Stimulated activated CD8-positive, alpha-beta memory T cell treated with anti-CD3 and anti-CD28 coated beads, Interleukin-2, amount 100 ng/mL, for 1 hour (primary cell): ENCODE data around the gene AOPEP.
"Not testable (repeated sequence)": the region's sequence is repeated elsewhere in the genome, so short reads cannot be mapped to it uniquely, and the experiment has no call there.

Experiments used
- DNase-seq, 2 donors: peaks; one replicate each; pipeline ENCODE4 v3.0.0-alpha.2; 2020; ENCODE audit warnings: low read depth in 2 of 2

The AOPEP gene

GRCh38 chr9:94868464-94868863 lies 142.0 kb downstream of the AOPEP start:
- no peak for DNase-seq

DNA sequence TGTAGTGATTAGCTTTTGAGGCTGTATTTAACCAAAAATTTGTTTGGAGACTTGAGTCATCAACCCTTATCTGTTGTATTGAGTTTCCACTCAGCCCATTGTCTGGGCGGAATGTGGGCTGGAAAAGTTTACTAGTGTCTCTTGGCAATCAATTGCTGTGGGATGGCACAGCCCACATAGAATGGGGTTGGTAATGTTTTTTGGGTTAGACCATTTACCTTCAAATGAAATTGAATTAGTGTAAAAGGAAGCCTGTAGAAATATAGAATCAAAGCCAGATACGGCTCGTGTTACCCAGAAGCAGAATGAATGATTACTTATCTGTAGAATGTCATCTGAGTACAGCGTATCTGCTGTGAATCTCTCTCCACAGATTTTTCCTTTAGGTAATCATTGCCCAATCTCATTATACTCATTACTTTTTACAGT lies 142.9 kb downstream of the AOPEP start:
- no peak for DNase-seq

DNA sequence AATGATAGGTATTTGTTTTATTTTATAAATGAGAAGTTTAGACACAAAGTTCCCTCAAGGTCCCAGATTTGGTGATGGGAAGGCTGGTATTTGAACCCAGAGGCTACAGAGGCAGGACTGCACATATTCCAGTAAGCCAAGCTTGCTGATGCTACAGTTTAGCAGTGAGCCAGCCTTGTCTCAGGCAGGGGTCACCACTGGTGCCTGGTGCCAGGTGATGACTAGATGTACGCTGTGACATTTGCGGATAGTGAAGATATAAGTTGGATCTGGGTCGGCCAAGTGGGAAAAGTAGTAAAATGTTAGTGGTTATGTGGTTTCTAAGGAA lies 143.9 kb downstream of the AOPEP start:
- no peak for DNase-seq

DNA sequence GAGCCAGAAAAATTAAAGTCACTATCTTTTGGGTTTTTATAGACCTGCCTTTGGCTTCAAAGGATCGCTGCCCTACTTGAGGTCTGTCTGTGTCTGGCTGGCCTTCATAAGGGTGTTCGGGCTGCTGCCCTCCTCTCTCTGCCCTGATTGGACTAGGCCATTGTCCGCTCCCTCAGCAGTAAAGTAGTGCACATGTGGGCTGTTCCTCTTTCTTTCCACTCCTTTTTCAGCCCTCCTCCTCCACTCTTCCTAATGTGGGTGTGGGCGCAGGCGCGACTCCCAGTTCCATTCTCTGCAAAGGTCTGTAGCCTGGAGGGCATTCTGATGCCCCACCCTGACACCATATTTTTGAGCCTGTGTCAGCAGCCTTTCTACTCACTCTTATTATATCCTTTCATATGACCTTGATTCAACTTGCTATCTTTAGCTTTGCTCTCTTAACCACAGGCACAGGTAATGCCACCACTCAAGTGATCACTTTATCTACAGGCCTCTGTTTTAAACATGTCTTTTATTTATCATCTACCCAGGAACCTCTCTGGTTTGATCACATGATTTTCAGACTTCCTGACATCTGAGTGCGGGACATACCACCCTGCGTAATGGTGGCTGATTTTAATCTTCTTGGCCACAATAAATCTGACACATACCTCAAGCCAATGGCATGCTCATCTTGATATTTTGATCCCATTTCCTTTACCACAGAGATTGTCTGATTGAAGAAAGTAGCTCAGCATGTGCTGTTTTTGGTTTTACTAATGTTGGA lies 144.5 kb downstream of the AOPEP start:
- DNase-seq = no peak

DNA sequence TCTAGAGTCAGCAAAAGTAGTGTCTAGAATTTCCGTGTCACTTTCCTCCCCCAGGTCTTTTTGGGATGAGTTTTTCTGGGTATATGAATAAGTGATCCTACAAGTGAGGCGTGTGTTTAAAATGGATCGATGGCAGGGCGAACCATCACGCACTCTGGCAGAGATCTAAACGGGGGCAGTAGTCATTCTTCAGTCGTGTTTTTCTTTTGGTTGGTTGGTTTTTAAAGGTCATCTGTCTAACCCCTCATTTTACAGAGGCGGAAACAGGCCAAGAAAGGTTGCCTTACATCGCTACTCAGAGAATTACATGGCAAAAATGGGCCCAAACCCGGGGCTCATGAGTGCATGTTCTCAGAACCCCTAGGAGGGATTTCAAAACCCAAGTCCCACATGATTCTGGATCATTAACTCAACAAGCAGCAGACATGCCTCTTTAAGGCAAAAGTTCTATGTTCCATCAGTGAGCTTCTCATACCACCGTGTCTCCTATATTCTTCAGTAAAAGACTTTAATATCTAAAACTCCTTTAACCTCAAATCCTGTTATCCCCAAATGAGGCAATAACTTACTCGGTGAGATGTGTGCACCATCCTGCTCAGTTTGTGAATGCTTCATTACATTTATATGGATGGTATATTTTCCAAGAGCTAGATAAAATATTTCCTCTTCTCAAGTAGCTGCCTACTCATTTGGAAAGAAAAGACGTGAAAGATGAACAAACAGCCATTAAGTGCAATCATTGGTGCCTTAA lies 145.8 kb downstream of the AOPEP start:
- no peak for DNase-seq

GRCh38 chr9:94872891-94873511 lies 146.5 kb downstream of the AOPEP start:
- DNase-seq = no peak

GRCh38 chr9:94874316-94874715 lies 147.8 kb downstream of the AOPEP start:
- no peak for DNase-seq

GRCh38 chr9:94875300-94876020 lies 149.0 kb downstream of the AOPEP start:
- DNase-seq = no peak

DNA sequence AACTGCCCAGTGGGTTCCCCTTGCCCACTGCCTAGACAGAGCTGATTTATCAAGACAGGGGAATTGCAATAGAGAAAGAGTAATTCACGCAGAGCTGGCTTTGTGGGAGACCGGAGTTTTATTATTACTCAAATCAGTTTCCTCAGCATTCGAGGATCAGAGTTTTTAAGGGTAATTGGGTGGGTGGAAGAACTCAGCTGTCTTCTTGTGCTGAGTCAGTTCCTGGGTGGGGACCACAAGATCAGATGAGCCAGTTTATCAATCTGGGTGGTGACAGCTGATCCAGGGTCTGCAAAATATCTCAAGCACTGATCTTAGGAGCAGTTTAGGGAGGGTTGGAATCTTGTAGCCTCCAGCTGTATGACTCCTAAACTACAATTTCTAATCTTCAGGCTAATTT lies 152.3 kb downstream of the AOPEP start:
- DNase-seq = not testable (repeated sequence)

- DNase-seq = no peak
Measured at GRCh38 chr9:94879230-94879629, 152.7 kb downstream of the AOPEP start.

GRCh38 chr9:94881023-94881422 lies 154.5 kb downstream of the AOPEP start:
- DNase-seq = no peak

- DNase-seq = no peak
Measured at GRCh38 chr9:94881454-94881853, 155.0 kb downstream of the AOPEP start.

DNA sequence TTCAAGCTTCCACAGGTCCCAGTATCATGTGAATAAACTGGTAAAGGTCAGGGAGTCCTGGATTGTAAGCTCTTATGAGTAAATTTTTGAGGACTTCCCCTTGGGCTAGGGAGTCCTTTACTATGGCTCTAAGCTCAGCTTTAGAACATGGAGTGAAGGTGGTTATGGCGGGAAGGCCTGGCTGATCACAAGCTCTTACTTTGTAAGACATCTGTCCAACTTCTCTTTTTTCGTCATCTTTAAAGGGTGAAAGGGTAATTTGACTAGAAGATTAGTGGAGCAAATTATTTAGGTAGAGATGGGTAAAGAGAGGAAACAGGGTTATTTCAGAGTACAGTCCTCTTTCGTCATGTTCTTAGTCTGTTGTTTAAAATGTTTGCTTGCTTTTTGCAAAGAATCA lies 155.4 kb downstream of the AOPEP start:
- no peak for DNase-seq

- no peak for DNase-seq
Measured at GRCh38 chr9:94882966-94883641, 156.6 kb downstream of the AOPEP start.

GRCh38 chr9:94885854-94886447 lies 159.5 kb downstream of the AOPEP start:
- DNase-seq = no peak

DNA sequence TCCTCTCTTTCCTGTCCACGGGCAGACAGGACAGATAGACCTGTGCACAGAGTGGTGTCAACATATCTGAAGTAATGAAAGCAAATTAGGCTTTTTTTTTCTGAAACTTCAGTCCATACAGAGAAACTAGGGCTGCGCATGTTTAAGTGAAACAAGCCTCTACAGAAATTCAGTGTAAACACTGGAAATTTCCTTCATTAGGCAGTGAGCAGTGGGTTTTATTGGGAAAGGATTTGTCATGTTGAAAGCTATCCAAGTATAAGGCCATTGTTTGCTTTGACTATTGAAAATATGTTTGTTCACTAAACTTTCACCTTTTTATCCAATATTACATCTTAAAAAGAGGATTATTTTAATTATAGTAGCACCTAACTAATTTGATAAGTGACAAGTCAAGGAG lies 161.2 kb downstream of the AOPEP start:
- DNase-seq = no peak

- no peak for DNase-seq
Measured at GRCh38 chr9:94888775-94889174, 162.3 kb downstream of the AOPEP start.

DNA sequence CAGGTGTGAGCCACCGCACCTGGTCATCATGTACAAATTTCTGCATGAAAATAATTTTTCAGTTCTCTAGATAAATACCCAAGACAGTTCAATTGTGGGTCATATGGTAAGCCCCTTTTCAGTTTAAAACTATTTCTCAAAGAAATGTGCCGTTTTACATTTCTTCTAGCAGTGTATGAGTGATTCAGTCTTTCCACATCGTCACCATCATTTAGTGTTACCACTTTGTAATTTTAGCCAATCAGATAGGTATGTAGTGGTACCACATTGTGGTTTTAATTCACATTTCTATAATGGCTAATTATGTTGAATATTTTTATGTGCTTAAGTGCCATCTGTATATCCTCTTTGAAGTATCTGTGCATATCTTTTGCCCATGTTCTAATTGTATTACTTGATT lies 163.1 kb downstream of the AOPEP start:
- DNase-seq = no peak

DNA sequence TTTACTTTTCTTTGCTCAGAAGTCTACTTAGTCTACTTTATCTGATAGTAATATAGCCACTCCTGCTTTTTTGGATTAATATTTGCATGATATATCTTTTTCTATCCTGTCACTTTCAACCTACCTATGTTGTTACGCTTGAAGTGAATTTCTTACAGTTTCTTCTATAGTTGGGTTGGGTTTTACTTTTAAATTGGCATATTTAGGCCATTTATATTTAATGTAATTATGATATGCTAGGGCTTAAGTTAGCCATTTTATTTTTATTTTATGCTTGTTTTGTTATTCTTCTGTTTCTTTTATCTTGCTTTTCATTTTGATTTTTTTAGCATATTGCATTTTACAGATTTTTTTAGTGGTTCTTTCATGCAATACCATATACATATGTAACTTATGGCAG lies 164.7 kb downstream of the AOPEP start:
- DNase-seq = no peak

DNA sequence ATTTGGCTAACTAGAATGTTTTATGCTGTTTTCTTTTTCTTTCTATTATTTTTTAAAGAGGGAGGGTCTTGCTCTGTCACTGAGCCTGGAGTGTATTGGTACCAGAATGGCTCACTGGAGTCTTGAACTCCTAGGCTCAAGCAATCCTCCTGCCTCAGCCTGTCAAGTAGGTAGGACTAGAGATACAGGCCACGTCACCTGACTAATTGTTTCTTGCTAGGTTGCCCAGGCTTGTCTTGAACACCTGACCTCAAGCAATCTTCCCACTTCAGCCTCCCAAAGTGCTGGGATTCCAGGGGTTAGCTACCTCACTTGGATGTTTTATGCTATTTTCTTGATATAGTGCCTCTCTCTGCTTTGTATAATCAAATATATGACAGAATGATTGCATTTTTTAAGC lies 166.2 kb downstream of the AOPEP start:
- no peak for DNase-seq

GRCh38 chr9:94894094-94894699 lies 167.7 kb downstream of the AOPEP start:
- DNase-seq = no peak
